Hepatocyte (in vitro differentiated cells): Measurements from ENCODE around the gene SSPN.

Experiments
- EZH2phosphoT487 ChIP-seq: fragments of 200-600 bp; sonication (generic); IDR thresholded peaks from one replicate; pipeline ENCODE4 v1.6.1; 2018; ENCODE audit warnings: antibody characterized with exemption, mild to moderate bottlenecking, low read depth, moderate library complexity; ENCODE audit not compliant: unreplicated experiment, severe bottlenecking
- TF ChIP-seq, protein P1 (sequence below): fragments of 200-600 bp; sonication (generic); IDR thresholded peaks from 2 replicates; pipeline ENCODE4 v1.5.1; 2016; ENCODE audit warnings: antibody characterized with exemption, mild to moderate bottlenecking; ENCODE audit not compliant: poor library complexity

DNA sequence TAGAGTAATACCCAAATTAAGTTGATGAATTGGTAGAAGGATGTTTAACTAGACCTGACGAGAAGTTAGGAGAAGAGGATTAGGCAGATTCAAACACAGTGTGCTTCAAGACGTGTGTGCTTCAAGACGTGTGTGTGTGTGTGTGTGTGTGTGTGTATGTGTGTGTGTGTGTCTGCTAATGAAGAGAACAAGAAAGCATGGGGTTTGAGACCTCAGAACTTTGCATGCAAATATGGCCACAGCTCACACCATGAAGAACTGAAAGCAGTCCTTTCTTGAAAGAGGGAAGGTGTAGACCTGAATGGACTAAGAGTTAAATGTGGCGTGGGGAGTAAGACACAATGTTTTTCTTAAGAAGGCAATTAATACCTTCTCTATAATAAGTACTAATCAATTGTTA is 32.5 kb upstream of the SSPN start:
- TF ChIP-seq, protein P1, sequence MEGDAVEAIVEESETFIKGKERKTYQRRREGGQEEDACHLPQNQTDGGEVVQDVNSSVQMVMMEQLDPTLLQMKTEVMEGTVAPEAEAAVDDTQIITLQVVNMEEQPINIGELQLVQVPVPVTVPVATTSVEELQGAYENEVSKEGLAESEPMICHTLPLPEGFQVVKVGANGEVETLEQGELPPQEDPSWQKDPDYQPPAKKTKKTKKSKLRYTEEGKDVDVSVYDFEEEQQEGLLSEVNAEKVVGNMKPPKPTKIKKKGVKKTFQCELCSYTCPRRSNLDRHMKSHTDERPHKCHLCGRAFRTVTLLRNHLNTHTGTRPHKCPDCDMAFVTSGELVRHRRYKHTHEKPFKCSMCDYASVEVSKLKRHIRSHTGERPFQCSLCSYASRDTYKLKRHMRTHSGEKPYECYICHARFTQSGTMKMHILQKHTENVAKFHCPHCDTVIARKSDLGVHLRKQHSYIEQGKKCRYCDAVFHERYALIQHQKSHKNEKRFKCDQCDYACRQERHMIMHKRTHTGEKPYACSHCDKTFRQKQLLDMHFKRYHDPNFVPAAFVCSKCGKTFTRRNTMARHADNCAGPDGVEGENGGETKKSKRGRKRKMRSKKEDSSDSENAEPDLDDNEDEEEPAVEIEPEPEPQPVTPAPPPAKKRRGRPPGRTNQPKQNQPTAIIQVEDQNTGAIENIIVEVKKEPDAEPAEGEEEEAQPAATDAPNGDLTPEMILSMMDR, result no peak
- TF ChIP-seq EZH2phosphoT487, result no peak
